HepG2 (cell line): Measurements from ENCODE around the gene NDRG3. TPM values are rescaled to one million over a fixed set of nuclear protein-coding genes. Genes with fewer than 3 reads are reported as not detected.

Experiments used
- ATAC-seq: fragments of 200-7000 bp; cut with Tn5 transposase; 3 replicates; pipeline ENCODE4 v1.9.1; 2020; ENCODE audit warnings: mild to moderate bottlenecking, moderate library complexity
- BruUV-seq: library from RNA; stranded (reverse); fragments of 400-500 nt; replicated peaks from 2 replicates; lab custom pipeline; 2021; lab: Mats Ljungman, UMichigan
- CTCF ChIA-PET: fragments of 300-600 bp; formaldehyde crosslinking; extraction: SDS; loops from one replicate; lab custom pipeline; 2021; ENCODE audit warnings: low total read pairs, inconsistent platforms, low intra/inter-chr PET ratio; lab: Yijun Ruan, JAX
- POLR2A ChIA-PET: fragments of 350-600 bp; sonication (Branson Sonifier 250); formaldehyde crosslinking; loops from one replicate; lab custom pipeline; 2020; ENCODE audit warnings: antibody characterized with exemption, inconsistent platforms; lab: Yijun Ruan, JAX
- DNase-seq: peaks from one replicate; pipeline ENCODE4 v3.0.0-alpha.2; 2015; ENCODE audit warnings: low spot score
- FAIRE-seq: peaks from 3 replicates; lab custom pipeline; 2011; peaks lifted over from hg19 to GRCh38; lab: Jason Lieb, UNC
- H2AFZ ChIP-seq: one replicate; pipeline ENCODE4 v1.6.1; 2011; ENCODE audit warnings: low read length, inconsistent platforms
- H3K27ac ChIP-seq: fragments of 300-600 bp; 3 replicates; pipeline ENCODE4 v1.8.0; 2011; ENCODE audit warnings: mixed run types, mild to moderate bottlenecking, mixed read lengths, low read length, inconsistent platforms; ENCODE audit not compliant: insufficient read depth; ENCODE audit errors: extremely low read length
- H3K27me3 ChIP-seq, 2 experiments: fragments of 200-600 bp in 1 of 2; 2 replicates in 1 of 2; 3 replicates in 1 of 2; pipeline versions ENCODE4 v1.6.0 to v1.8.0; 2011; ENCODE audit warnings: low read length in 2 of 2, mild to moderate bottlenecking in 2 of 2, moderate library complexity in 2 of 2, inconsistent platforms in 1 of 2; ENCODE audit not compliant: insufficient read depth in 2 of 2, control insufficient read depth in 1 of 2
- H3K36me3 ChIP-seq, 2 experiments: fragments of 200-600 bp in 1 of 2; replicated peaks in 1 of 2; 2 replicates in 1 of 2; 3 replicates in 1 of 2; pipeline versions ENCODE4 v1.5.1 to v1.8.0; 2011; ENCODE audit warnings: low read length in 2 of 2, inconsistent platforms in 1 of 2; ENCODE audit not compliant: insufficient read depth in 2 of 2, control insufficient read depth in 1 of 2
- H3K4me1 ChIP-seq: 2 replicates; pipeline ENCODE4 v1.5.1; 2012; ENCODE audit warnings: low read length, inconsistent platforms; ENCODE audit not compliant: insufficient read depth
- H3K4me2 ChIP-seq: 2 replicates; pipeline ENCODE4 v1.6.0; 2011; ENCODE audit warnings: low read depth, low read length, inconsistent platforms
- H3K4me3 ChIP-seq, 3 experiments: fragments of 200-600 bp in 1 of 3; sonication (generic), shearing (Covaris generic) in 1 of 3; replicated peaks in 1 of 3; 2 replicates each; pipeline ENCODE4 v1.5.1; 2011 to 2016; ENCODE audit warnings: low read length in 3 of 3, inconsistent platforms in 2 of 3, low read depth in 2 of 3, mild to moderate bottlenecking in 2 of 3, control low read depth in 1 of 3, mixed read lengths in 1 of 3; ENCODE audit not compliant: insufficient read depth in 1 of 3
- H3K79me2 ChIP-seq: one replicate; pipeline ENCODE4 v1.6.1; 2011; ENCODE audit warnings: low read length, inconsistent platforms; ENCODE audit not compliant: insufficient read depth
- H3K9ac ChIP-seq: 2 replicates; pipeline ENCODE4 v1.6.0; 2011; ENCODE audit warnings: mild to moderate bottlenecking, low read depth, low read length, inconsistent platforms; ENCODE audit not compliant: insufficient read depth
- H3K9me3 ChIP-seq: 2 replicates; pipeline ENCODE4 v1.5.1; 2012; ENCODE audit warnings: mild to moderate bottlenecking, low read length
- H4K20me1 ChIP-seq: 2 replicates; pipeline ENCODE4 v1.6.0; 2011; ENCODE audit warnings: inconsistent platforms, mild to moderate bottlenecking, low read length, moderate library complexity; ENCODE audit not compliant: insufficient read depth
- AGO2 ChIP-seq: fragments of 200-400 bp; formaldehyde crosslinking; optimal IDR thresholded peaks from 2 replicates; pipeline ENCODE3; 2017; ENCODE audit warnings: mild to moderate bottlenecking, low read depth, low read length, moderate library complexity
- BORCS8-MEF2B ChIP-seq: sonication (generic); formaldehyde crosslinking; IDR thresholded peaks from 2 replicates; pipeline ENCODE4 v1.8.0; 2022; ENCODE audit warnings: mild to moderate bottlenecking, missing genetic modification reagents
- BRCA1 ChIP-seq: sonication (generic); formaldehyde crosslinking; IDR thresholded peaks from 2 replicates; pipeline ENCODE4 v1.4.0; 2020; ENCODE audit warnings: missing genetic modification reagents
- ELF4 ChIP-seq: sonication (generic); formaldehyde crosslinking; IDR thresholded peaks from 2 replicates; pipeline ENCODE4 v1.5.0; 2020; ENCODE audit warnings: missing genetic modification reagents, mild to moderate bottlenecking, moderate library complexity, borderline replicate concordance
- FOXP1 ChIP-seq, 2 experiments: fragments of 450-650 bp in 1 of 2; IDR thresholded peaks; 2 replicates each; pipeline ENCODE4 v1.6.1; 2017 to 2018; ENCODE audit warnings: antibody characterized with exemption in 1 of 2
- GATAD1 ChIP-seq: IDR thresholded peaks from 2 replicates; pipeline ENCODE4 v1.6.1; 2016; ENCODE audit warnings: missing genetic modification reagents, missing compliant biosample characterization
- GZF1 ChIP-seq: sonication (generic); formaldehyde crosslinking; IDR thresholded peaks from 2 replicates; pipeline ENCODE4 v1.5.1; 2020; ENCODE audit warnings: mild to moderate bottlenecking, missing genetic modification reagents
- ISL2 ChIP-seq: sonication (generic); formaldehyde crosslinking; IDR thresholded peaks from 2 replicates; pipeline ENCODE4 v1.5.0; 2020; ENCODE audit warnings: missing genetic modification reagents
- MYNN ChIP-seq: sonication (generic); formaldehyde crosslinking; IDR thresholded peaks from 2 replicates; pipeline ENCODE4 v1.4.0; 2020; ENCODE audit warnings: mild to moderate bottlenecking, low read depth, missing genetic modification reagents
- SIX4 ChIP-seq: sonication (generic); formaldehyde crosslinking; IDR thresholded peaks from 2 replicates; pipeline ENCODE4 v1.4.0; 2020; ENCODE audit warnings: missing genetic modification reagents
- SMAD3 ChIP-seq: sonication (generic); formaldehyde crosslinking; IDR thresholded peaks from 2 replicates; pipeline ENCODE4 v1.4.0; 2020; ENCODE audit warnings: missing genetic modification reagents
- SRSF4 ChIP-seq: fragments of 200-400 bp; formaldehyde crosslinking; IDR thresholded peaks from one replicate; pipeline ENCODE4 v1.6.1; 2018; ENCODE audit warnings: mild to moderate bottlenecking, low read depth, low read length, moderate library complexity; ENCODE audit not compliant: poor library complexity, severe bottlenecking
- ZFP62 ChIP-seq: sonication (generic); formaldehyde crosslinking; IDR thresholded peaks from 2 replicates; pipeline ENCODE4 v1.4.0; 2020; ENCODE audit warnings: missing genetic modification reagents
- ZNF17 ChIP-seq: sonication (generic); formaldehyde crosslinking; IDR thresholded peaks from 2 replicates; pipeline ENCODE4 v1.5.0; 2020; ENCODE audit warnings: mild to moderate bottlenecking, missing genetic modification reagents
- ZNF484 ChIP-seq: sonication (generic); formaldehyde crosslinking; IDR thresholded peaks from 2 replicates; pipeline ENCODE4 v1.5.1; 2020; ENCODE audit warnings: mild to moderate bottlenecking, low read depth, missing genetic modification reagents, borderline replicate concordance
- ZNF746 ChIP-seq: sonication (generic); formaldehyde crosslinking; IDR thresholded peaks from 2 replicates; pipeline ENCODE4 v1.8.0; 2022; ENCODE audit warnings: mild to moderate bottlenecking, missing genetic modification reagents
- ZNF83 ChIP-seq: sonication (generic); formaldehyde crosslinking; IDR thresholded peaks from 2 replicates; pipeline ENCODE4 v1.4.0; 2020; ENCODE audit warnings: missing genetic modification reagents, mild to moderate bottlenecking, borderline replicate concordance
- WGBS: methylation state at CpG from one replicate; pipeline ENCODE4 v1.1.6; 2017; ENCODE audit warnings: low lambda C conversion rate; 5-methylcytosine and 5-hydroxymethylcytosine counted together
- in situ Hi-C: cut with HindIII; loops from 2 replicates; pipeline ENCODE4 v1.10.0; 2017; ENCODE audit warnings: low pct_unique_long_range_greater_than_20kb; ENCODE audit not compliant: extremely low pct_ligation_motif_present
- intact Hi-C: fragments of 100-400 bp; cut with micrococcal nuclease; formaldehyde crosslinking; loops from one replicate; pipeline ENCODE4 v1.10.0; 2022; ENCODE audit not compliant: unreplicated experiment
- polyA plus RNA-seq, 8 experiments: library from polyadenylated mRNA; depleted of rRNA in 3 of 8; stranded (reverse) in 7 of 8; unstranded in 1 of 8; fragments of >200 nt; fragmentation: Illumina TruSeq in 4 of 8; extraction: Trizol in 4 of 8; gene quantifications; 2 replicates each; pipeline versions ENCODE4 v1.2.1 to v1.2.3, GENCODE V29; 2011 to 2016; ENCODE audit warnings: low read depth in 4 of 8, missing spikeins in 1 of 8, mixed read lengths in 1 of 8; ENCODE audit not compliant: insufficient read depth in 1 of 8
- total RNA-seq, 5 experiments: library from RNA; depleted of rRNA; stranded (reverse); fragments of >200 nt; fragmentation: Illumina TruSeq; extraction: Trizol; gene quantifications; 2 replicates each; pipeline ENCODE4 v1.2.3, GENCODE V29; 2016; ENCODE audit warnings: low read depth in 1 of 5
- TF ChIP-seq, protein P1 (sequence below): sonication (generic); formaldehyde crosslinking; IDR thresholded peaks from 2 replicates; pipeline ENCODE4 v1.4.0; 2020; ENCODE audit warnings: missing genetic modification reagents
- TF ChIP-seq, protein P2 (sequence below): sonication (generic); formaldehyde crosslinking; IDR thresholded peaks from 2 replicates; pipeline ENCODE4 v1.4.0; 2020; ENCODE audit warnings: missing genetic modification reagents

The NDRG3 gene
- total and polyA plus RNA-seq, 2 of the 13 experiments (the other 11 are each of a cell fraction or from before 2014, with no cell fraction given): 36.0 to 40.5 TPM

DNA sequence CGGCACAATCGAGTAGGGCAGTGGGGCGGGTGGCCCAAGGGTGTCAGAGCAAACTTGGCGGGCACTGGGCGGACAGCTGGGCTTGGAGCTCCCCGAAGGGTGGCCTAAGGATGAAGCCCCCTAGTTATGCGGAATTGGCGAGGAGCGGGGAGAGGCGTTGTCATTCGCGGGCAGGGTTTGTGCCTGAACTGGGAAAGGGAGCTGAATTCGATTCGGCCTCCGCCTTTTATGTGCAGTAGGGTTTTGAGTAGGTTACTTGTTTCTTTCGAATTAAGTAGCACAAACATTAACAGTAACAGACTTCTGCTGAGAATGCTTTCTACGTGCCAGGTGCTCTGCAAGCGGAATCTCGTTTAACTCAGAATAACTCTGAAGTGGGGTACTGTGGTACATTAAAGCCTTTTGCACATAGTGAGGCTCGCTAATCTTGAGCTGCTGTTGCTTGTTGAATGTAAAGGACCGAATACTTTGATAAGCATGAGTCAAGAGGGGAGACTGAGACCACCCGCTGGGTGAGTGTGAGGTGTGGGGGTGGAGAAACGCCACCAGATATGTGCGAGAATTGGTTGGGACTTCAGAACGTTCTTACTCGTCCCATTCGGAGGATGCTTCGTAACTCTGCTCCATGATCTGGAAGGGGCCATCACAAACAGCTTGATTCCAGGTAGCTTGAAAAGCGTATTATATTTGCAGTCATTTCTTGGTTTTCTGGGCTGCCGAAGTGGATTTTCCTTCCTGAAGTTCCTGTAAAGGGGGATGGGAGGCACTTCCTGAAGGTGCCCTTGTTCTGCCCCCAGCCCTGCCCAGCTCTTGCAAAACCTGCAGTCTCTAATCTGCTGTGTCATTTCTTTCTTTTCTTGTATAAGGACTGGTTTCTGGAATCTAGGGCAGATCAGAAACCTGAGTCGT lies 139.5 kb downstream of the NDRG3 start (continued):
- no peak; the same call in 1 of the 2 replicates for TF ChIP-seq MYNN
- no peak for TF ChIP-seq GZF1 (CRISPR knock-in tag)
- TF ChIP-seq ZNF484 (CRISPR knock-in tag): no peak

DNA sequence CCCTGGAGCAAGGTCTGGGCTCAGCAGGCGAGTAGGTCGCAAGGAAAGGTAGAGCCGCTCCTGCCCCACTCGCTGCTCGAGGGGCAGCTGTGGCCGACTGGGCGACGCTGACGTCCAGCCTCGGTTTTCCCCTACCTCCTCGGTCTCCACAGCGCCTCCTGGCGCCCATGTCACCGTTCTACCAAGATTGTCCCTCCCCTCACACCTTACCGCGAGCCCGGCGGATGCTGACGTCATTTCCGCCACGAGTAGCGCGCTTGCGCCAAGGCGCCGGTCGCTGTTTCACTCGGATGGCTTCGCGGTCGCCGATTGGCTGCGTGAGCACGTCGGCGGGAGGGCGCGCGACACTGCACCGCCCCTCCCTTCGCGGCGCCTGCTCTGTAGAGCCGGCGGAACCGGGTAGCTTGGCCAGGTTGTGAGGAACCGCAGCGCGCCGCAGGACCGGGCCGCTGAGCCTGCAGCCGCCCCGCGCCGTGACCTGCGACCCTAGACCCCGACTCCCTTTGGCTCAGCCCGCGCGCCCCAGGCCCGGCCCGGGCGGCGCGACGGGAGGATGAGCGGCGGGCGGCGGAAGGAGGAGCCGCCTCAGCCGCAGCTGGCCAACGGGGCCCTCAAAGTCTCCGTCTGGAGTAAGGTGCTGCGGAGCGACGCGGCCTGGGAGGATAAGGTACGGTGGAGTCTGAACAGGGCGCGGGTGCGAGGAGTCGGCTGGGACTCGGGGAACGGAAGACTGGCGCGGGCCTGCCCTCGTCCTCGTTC lies 140.3 kb downstream of the NDRG3 start, which contains the start of gene RAB5IF:
TSS of gene RAB5IF (plus strand) at position 381 of the 759 bp plus-strand sequence. CDS start at position 554, 173 bp downstream.
- Histone ChIP-seq H2AFZ (peak within 1 kb of the TSS; percentile 70), H3K4me3 (peak within 1 kb of the TSS; percentile 88 to 98 (median 98)), H3K4me2 (peak within 1 kb of the TSS; percentile 90), H3K4me1 (peaks cover 27% of the 10 kb centered on the region), H3K9ac (peak within 1 kb of the TSS; percentile 98), H3K36me3 (peaks cover 8 to 25% of the 10 kb centered on the region in 2 experiments), H3K27me3 (no peaks in the 10 kb centered on the region; a peak in 1 of 5 replicates), H4K20me1 (no peaks in the 10 kb centered on the region), H3K9me3 (no peaks in the 10 kb centered on the region), H3K27ac (peak within 1 kb of the TSS; percentile 81), H3K79me2 (peaks cover 28% of the 10 kb centered on the region)
- no TSS peak for BruUV-seq
- FAIRE-seq (peak; percentile 94), ATAC-seq (peak; percentile 94), DNase-seq (peak; percentile 99)
- intact Hi-C loops (loop anchor here (1.0 to 2.0 kb wide), 3 partner anchors 32 to 137 kb away; partner anchors contain the start of gene TGIF2), in situ Hi-C loops (no loop called here)
- CTCF ChIA-PET: interaction anchor here (1.1 to 1.8 kb wide), 6 partner anchors 13 to 99 kb away, joined by 3 to 15 read pairs (median 6); no protein-coding TSS in a partner anchor
- WGBS: under 1% methylated on average over 60 of the region's 90 CpGs
- POLR2A ChIA-PET: interaction anchor here (0.7 to 6.6 kb wide), 31 partner anchors 8 to 651 kb away, joined by 3 to 167 read pairs (median 5); partner anchors contain the start of genes DSN1, NDRG3, RBL1 and SCAND1
- peak; percentile 95 for TF ChIP-seq ISL2 (CRISPR knock-in tag)
- no peak for TF ChIP-seq ELF4 (CRISPR knock-in tag)
- peak; percentile 66; the same call in 1 of the 2 replicates for TF ChIP-seq ZNF746 (CRISPR knock-in tag)
- TF ChIP-seq FOXP1 (IDR thresholded peaks at IDR 0.05): no peak; the same call in 1 of the 2 replicates
- no peak for TF ChIP-seq FOXP1 (CRISPR knock-in tag; IDR thresholded peaks at IDR 0.05)
- peak; percentile 98 for TF ChIP-seq GATAD1 (CRISPR knock-in tag)
- TF ChIP-seq, protein P1, sequence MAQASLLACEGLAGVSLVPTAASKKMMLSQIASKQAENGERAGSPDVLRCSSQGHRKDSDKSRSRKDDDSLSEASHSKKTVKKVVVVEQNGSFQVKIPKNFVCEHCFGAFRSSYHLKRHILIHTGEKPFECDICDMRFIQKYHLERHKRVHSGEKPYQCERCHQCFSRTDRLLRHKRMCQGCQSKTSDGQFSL: peak; percentile 36
- no peak for TF ChIP-seq SRSF4
- peak; percentile 97 for TF ChIP-seq AGO2
- TF ChIP-seq, protein P2, sequence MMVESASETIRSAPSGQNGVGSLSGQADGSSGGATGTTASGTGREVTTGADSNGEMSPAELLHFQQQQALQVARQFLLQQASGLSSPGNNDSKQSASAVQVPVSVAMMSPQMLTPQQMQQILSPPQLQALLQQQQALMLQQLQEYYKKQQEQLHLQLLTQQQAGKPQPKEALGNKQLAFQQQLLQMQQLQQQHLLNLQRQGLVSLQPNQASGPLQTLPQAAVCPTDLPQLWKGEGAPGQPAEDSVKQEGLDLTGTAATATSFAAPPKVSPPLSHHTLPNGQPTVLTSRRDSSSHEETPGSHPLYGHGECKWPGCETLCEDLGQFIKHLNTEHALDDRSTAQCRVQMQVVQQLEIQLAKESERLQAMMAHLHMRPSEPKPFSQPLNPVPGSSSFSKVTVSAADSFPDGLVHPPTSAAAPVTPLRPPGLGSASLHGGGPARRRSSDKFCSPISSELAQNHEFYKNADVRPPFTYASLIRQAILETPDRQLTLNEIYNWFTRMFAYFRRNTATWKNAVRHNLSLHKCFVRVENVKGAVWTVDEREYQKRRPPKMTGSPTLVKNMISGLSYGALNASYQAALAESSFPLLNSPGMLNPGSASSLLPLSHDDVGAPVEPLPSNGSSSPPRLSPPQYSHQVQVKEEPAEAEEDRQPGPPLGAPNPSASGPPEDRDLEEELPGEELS (CRISPR knock-in tag): peak; percentile 86
- peak; percentile 81 for TF ChIP-seq BORCS8-MEF2B (CRISPR knock-in tag)
- peak; percentile 96 for TF ChIP-seq SMAD3 (CRISPR knock-in tag)
- TF ChIP-seq BRCA1: peak; percentile 98
- TF ChIP-seq ZNF17 (CRISPR knock-in tag): no peak
- peak; percentile 89; the same call in 1 of the 2 replicates for TF ChIP-seq GZF1 (CRISPR knock-in tag)
- TF ChIP-seq ZNF83 (CRISPR knock-in tag): no peak; the same call in 1 of the 2 replicates
- TF ChIP-seq ZFP62 (CRISPR knock-in tag): no peak
- peak; percentile 73; the same call in 1 of the 2 replicates for TF ChIP-seq SIX4 (CRISPR knock-in tag)
